K562 (cell line): Measurements from ENCODE around the gene CYB5R2. TPM values are rescaled to one million over a fixed set of nuclear protein-coding genes. Genes with fewer than 3 reads are reported as not detected.

Source experiments
- ATAC-seq: fragments of 200-7000 bp; cut with Tn5 transposase; 3 replicates; pipeline ENCODE4 v1.9.1; 2020; ENCODE audit warnings: moderate library complexity
- BruUV-seq: library from RNA; stranded (reverse); fragments of 400-500 nt; replicated peaks from 2 replicates; lab custom pipeline; 2021; lab: Mats Ljungman, UMichigan
- CTCF ChIA-PET: fragments of 300-600 bp; formaldehyde crosslinking; extraction: SDS; loops from one replicate; lab custom pipeline; 2021; ENCODE audit warnings: low intra/inter-chr PET ratio; lab: Yijun Ruan, JAX
- POLR2A ChIA-PET: fragments of 300-600, 350-650 bp; sonication (Branson Sonifier 250); formaldehyde crosslinking; extraction: SDS; loops from one replicate; lab custom pipeline; 2021; ENCODE audit warnings: antibody characterized with exemption, inconsistent platforms; lab: Yijun Ruan, JAX
- DNase-seq, 4 experiments: peaks; one replicate each; pipeline versions ENCODE4 v3.0.0 to v3.0.0-alpha.2; 2011 to 2018; ENCODE audit warnings: low spot score in 3 of 4, mixed read lengths in 3 of 4; ENCODE audit errors: extremely low read depth in 1 of 4
- FAIRE-seq: peaks from 2 replicates; lab custom pipeline; 2011; peaks lifted over from hg19 to GRCh38; lab: Jason Lieb, UNC
- H2AFZ ChIP-seq: 2 replicates; pipeline ENCODE4 v1.6.0; 2011; ENCODE audit warnings: low read depth, low read length, control low read depth, inconsistent platforms
- H3K27ac ChIP-seq: fragments of 200-600 bp; 3 replicates; pipeline ENCODE4 v1.8.0; 2011; ENCODE audit warnings: low read depth, mild to moderate bottlenecking, control low read depth, inconsistent platforms, low read length, moderate library complexity, mixed read lengths; ENCODE audit errors: extremely low read depth
- H3K27me3 ChIP-seq, 2 experiments: fragments of 300-600 bp in 1 of 2; 2 replicates in 1 of 2; 3 replicates in 1 of 2; pipeline versions ENCODE4 v1.6.0 to v1.8.0; 2011; ENCODE audit warnings: inconsistent platforms in 2 of 2, low read length in 2 of 2, mild to moderate bottlenecking in 1 of 2, mixed read lengths in 1 of 2, moderate library complexity in 1 of 2; ENCODE audit not compliant: control insufficient read depth in 2 of 2, insufficient read depth in 2 of 2
- H3K36me3 ChIP-seq: fragments of 300-600 bp; 3 replicates; pipeline ENCODE4 v1.8.0; 2011; ENCODE audit warnings: mild to moderate bottlenecking, low read length, inconsistent platforms; ENCODE audit not compliant: control insufficient read depth, insufficient read depth
- H3K4me1 ChIP-seq, 2 experiments: fragments of 200-600 bp in 1 of 2; replicated peaks in 1 of 2; 2 replicates in 1 of 2; 3 replicates in 1 of 2; pipeline versions ENCODE4 v1.5.1 to v1.8.0; 2011; ENCODE audit warnings: inconsistent platforms in 2 of 2, low read length in 2 of 2, mild to moderate bottlenecking in 1 of 2, mixed read lengths in 1 of 2, moderate library complexity in 1 of 2; ENCODE audit not compliant: control insufficient read depth in 2 of 2, insufficient read depth in 2 of 2
- H3K4me2 ChIP-seq: 2 replicates; pipeline ENCODE4 v1.6.1; 2011; ENCODE audit warnings: low read length, control low read depth, inconsistent platforms, mixed read lengths; ENCODE audit not compliant: insufficient read depth
- H3K4me3 ChIP-seq: fragments of 200-600 bp; sonication (generic), shearing (Covaris generic); 2 replicates; pipeline ENCODE4 v1.5.1; 2016; ENCODE audit warnings: control low read depth, inconsistent platforms
- H3K79me2 ChIP-seq: fragments of 200-600 bp; 3 replicates; pipeline ENCODE4 v1.8.0; 2011; ENCODE audit warnings: low read length, inconsistent platforms; ENCODE audit not compliant: control insufficient read depth, insufficient read depth
- H3K9ac ChIP-seq, 2 experiments: 2 replicates each; pipeline versions ENCODE4 v1.6.0 to v1.6.1; 2011; ENCODE audit warnings: low read depth in 2 of 2, low read length in 2 of 2, control low read depth in 1 of 2, inconsistent platforms in 1 of 2, mild to moderate bottlenecking in 1 of 2, mixed read lengths in 1 of 2; ENCODE audit not compliant: insufficient read depth in 1 of 2
- H3K9me1 ChIP-seq: one replicate; pipeline ENCODE4 v1.6.0; 2011; ENCODE audit warnings: inconsistent platforms, mild to moderate bottlenecking, low read length, moderate library complexity; ENCODE audit not compliant: control insufficient read depth, insufficient read depth
- H3K9me3 ChIP-seq: replicated peaks from 2 replicates; pipeline ENCODE4 v1.5.1; 2011; ENCODE audit warnings: low read depth, low read length, inconsistent platforms; ENCODE audit not compliant: control insufficient read depth, insufficient read depth
- H4K20me1 ChIP-seq: replicated peaks from 2 replicates; pipeline ENCODE4 v1.6.1; 2011; ENCODE audit warnings: low read length, inconsistent platforms, mixed read lengths; ENCODE audit not compliant: control insufficient read depth, insufficient read depth
- CTCFL ChIP-seq: IDR thresholded peaks from 2 replicates; pipeline ENCODE4 v1.6.1; 2011; ENCODE audit warnings: borderline replicate concordance, low read depth, mild to moderate bottlenecking, moderate library complexity, low read length; ENCODE audit not compliant: insufficient read depth, poor library complexity, severe bottlenecking
- FOS ChIP-seq: IDR thresholded peaks from 3 replicates; pipeline ENCODE4 v1.6.1; 2011; ENCODE audit not compliant: insufficient read length; ENCODE audit errors: extremely low read depth
- HDAC8 ChIP-seq: fragments of 450-650 bp; IDR thresholded peaks from 2 replicates; pipeline ENCODE4 v1.6.1; 2016; ENCODE audit warnings: mild to moderate bottlenecking, missing genetic modification characterization, moderate library complexity, missing compliant biosample characterization
- TAF15 ChIP-seq: fragments of 200-400 bp; formaldehyde crosslinking; IDR thresholded peaks from 2 replicates; pipeline ENCODE4 v1.6.1; 2017; ENCODE audit warnings: mild to moderate bottlenecking, low read depth, low read length, moderate library complexity
- ZBTB2 ChIP-seq: fragments of 450-650 bp; IDR thresholded peaks from 2 replicates; pipeline ENCODE4 v1.6.1; 2016; ENCODE audit warnings: antibody characterized with exemption
- ZNF347 ChIP-seq: fragments of 450-650 bp; formaldehyde crosslinking; IDR thresholded peaks from 2 replicates; pipeline ENCODE4 v1.4.0; 2020; ENCODE audit warnings: low read depth, mild to moderate bottlenecking, moderate library complexity
- WGBS: fragments of 100-300 bp; shearing (Covaris generic); methylation state at CpG from one replicate; pipeline ENCODE4 v1.1.6; 2016; ENCODE audit warnings: low coverage, mixed read lengths; ENCODE audit not compliant: insufficient coverage; ENCODE audit errors: missing lambda C conversion rate; 5-methylcytosine and 5-hydroxymethylcytosine counted together
- in situ Hi-C: fragments of 300-500 bp; cut with MboI; formaldehyde crosslinking; loops from 4 replicates; pipeline ENCODE4 v1.15.0; 2018; ENCODE audit warnings: inconsistent platforms, mixed read lengths
- intact Hi-C: fragments of 100-400 bp; cut with micrococcal nuclease; formaldehyde crosslinking; loops from 2 replicates; pipeline ENCODE4 v1.14.2; 2022
- polyA plus RNA-seq, 8 experiments: library from polyadenylated mRNA; depleted of rRNA in 4 of 8; stranded (reverse) in 5 of 8; unstranded in 3 of 8; fragments of >200 nt; fragmentation: Nextera tagmentation in 2 of 8; fragmentation: Illumina TruSeq in 1 of 8; extraction: Ambion mirVana in 2 of 8; extraction: Trizol in 1 of 8; gene quantifications; 2 replicates each; pipeline versions ENCODE4 v1.2.1 to v1.2.3, GENCODE V29; 2011 to 2014; ENCODE audit warnings: inconsistent platforms in 1 of 8, missing spikeins in 1 of 8
- total RNA-seq, 7 experiments: library from RNA; depleted of rRNA in 6 of 7; stranded (reverse); fragments of >200 nt in 6 of 7; fragmentation: Illumina TruSeq in 2 of 7; extraction: Trizol in 2 of 7; gene quantifications; 2 replicates each; pipeline versions ENCODE4 v1.2.1 to v1.2.3, GENCODE V29; 2011 to 2021; ENCODE audit warnings: low replicate concordance in 1 of 7

CYB5R2 gene
- total and polyA plus RNA-seq, 9 of the 15 experiments (the other 6 are each of a cell fraction or from before 2014, with no cell fraction given): 8.2 to 28.7 (median 13.6) TPM

- no TSS peak for BruUV-seq
- no peak for ATAC-seq
- Histone ChIP-seq H3K4me1 (no peaks in the 10 kb centered on the region), H3K9ac (no peak overlapping the region), H2AFZ (no peak overlapping the region)
- no peak for FAIRE-seq
- in situ Hi-C loops: no loop called here
- WGBS: 0% methylated on average over 3 of the region's 3 CpGs
- ChIA-PET CTCF (no interaction called here), POLR2A (no interaction called here)
- TF ChIP-seq ZBTB2: no peak
- no peak for TF ChIP-seq FOS
- TF ChIP-seq TAF15: no peak
- no peak for TF ChIP-seq CTCFL
- no peak for TF ChIP-seq ZNF347 (CRISPR knock-in tag)
- no peak for TF ChIP-seq HDAC8
- TF ChIP-seq, all 486 proteins: peak for 0
- Histone ChIP-seq H4K20me1 (no peaks in the 10 kb centered on the region), H3K9me1 (no peaks in the 10 kb centered on the region), H3K4me2 (no peak overlapping the region), H3K4me3 (no peak overlapping the region), H3K79me2 (no peaks in the 10 kb centered on the region), H3K27ac (no peak overlapping the region), H3K36me3 (no peaks in the 10 kb centered on the region), H3K9me3 (no peaks in the 10 kb centered on the region), H3K27me3 (no peaks in the 10 kb centered on the region)
- no peak for DNase-seq
- intact Hi-C loops: no loop called here
Measured at GRCh38 chr11:7714786-7715185, 41.5 kb upstream of the CYB5R2 start.
